ENCODE measurements around the gene HRH4. TPM values are rescaled to one million over a fixed set of nuclear protein-coding genes. Genes with fewer than 3 reads are reported as not detected.

The HRH4 gene
- total and polyA plus RNA-seq, 2 experiments from 2014 or later = 0.15 TPM; not detected in 1

DNA sequence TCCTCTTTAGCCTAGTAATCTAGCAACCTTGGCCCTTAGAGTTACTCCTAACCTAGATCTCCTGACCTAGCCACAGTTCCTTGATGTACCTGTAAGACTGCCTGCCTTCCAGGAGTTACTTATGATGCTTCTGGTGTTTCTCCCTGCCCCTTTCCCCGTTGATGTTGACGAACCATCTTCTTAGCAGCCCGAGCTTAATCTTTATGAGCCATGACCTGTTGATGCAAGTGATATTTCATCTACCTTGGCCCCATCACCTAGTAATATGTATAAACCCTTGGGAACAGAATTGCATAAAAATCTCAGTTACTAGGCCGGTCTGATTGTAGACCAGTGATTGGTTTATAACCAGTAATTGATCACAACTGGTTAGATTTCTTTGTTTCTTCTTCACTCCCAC, 31.2 kb upstream of the HRH4 start:
- H3K27ac ChIP-seq = no peak overlapping the region
- DNase-seq (ENCODE audit: low read depth in 1 of 2, low spot score in 1 of 2) = no peak
- no peak overlapping the region for H3K4me3 ChIP-seq
- no peak for TF ChIP-seq CTCF (IDR thresholded peaks at IDR 0.05; ENCODE audit: low read depth, low read length)
- peaks cover 9% of the 10 kb centered on the region for H3K4me1 ChIP-seq (ENCODE audit: low read depth)
- H3K36me3 ChIP-seq = no peaks in the 10 kb centered on the region
- H3K9me3 ChIP-seq (ENCODE audit: low read depth) = no peaks in the 10 kb centered on the region
- peaks cover 9% of the 10 kb centered on the region for H3K27me3 ChIP-seq

DNA sequence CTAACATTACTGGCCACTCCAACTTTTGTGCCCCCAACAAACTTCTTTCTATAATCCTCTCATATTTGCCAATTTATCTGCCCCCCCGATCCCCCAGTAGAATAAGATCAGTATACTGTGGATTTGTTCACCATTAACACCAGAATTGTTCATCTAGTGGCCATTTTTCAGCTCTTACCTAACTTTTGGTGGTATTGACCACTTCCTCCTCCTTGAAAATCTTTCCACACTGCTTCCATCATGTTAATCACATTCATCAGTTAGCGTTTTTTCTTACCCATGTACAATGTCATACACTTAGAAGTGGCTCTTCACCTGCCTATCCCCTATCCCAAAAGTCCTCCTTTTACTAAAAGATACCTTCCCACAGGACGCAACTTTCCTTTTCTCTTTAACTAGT, 27.8 kb upstream of the HRH4 start:
- TF ChIP-seq CTCF (IDR thresholded peaks at IDR 0.05; ENCODE audit: low read depth, low read length) = no peak
- H3K4me3 ChIP-seq = no peak overlapping the region
- H3K36me3 ChIP-seq = peaks cover 6% of the 10 kb centered on the region
- H3K27me3 ChIP-seq = no peaks in the 10 kb centered on the region
- peaks cover 8% of the 10 kb centered on the region for H3K4me1 ChIP-seq (ENCODE audit: low read depth)
- no peak overlapping the region for H3K27ac ChIP-seq
- no peaks in the 10 kb centered on the region for H3K9me3 ChIP-seq (ENCODE audit: low read depth)
- DNase-seq (ENCODE audit: low read depth in 1 of 2, low spot score in 1 of 2) = no peak

DNA sequence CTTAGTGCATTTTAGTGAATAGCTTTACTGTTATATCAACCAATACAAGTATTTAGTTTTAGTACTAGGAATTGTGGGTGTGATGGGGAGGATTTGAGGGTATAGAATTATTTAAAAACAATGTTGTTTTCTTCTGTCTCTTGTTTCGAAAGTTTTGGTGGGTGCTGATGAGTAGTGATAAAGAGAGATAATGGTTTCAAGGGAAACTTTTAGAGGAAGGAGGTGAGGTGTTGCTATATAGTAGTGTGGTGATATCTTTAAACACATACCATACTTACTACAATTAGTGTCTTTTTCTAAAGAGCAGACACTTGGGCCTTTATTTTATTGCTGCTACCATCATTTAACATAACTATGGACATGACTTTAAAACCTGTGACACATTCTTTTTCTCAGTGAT, 23.5 kb upstream of the HRH4 start:
- Histone ChIP-seq H3K4me1 (ENCODE audit: low read depth) (no peaks in the 10 kb centered on the region), H3K36me3 (peaks cover 20% of the 10 kb centered on the region), H3K4me3 (no peak overlapping the region), H3K9me3 (ENCODE audit: low read depth) (no peaks in the 10 kb centered on the region), H3K27ac (no peak overlapping the region), H3K27me3 (no peaks in the 10 kb centered on the region)
- no peak for TF ChIP-seq CTCF (IDR thresholded peaks at IDR 0.05; ENCODE audit: low read depth, low read length)
- no peak for DNase-seq (ENCODE audit: low read depth in 1 of 2, low spot score in 1 of 2)

GRCh38 chr18:24443870-24444269, 16.6 kb upstream of the HRH4 start:
- Histone ChIP-seq H3K36me3 (peaks cover 38% of the 10 kb centered on the region), H3K27me3 (no peaks in the 10 kb centered on the region), H3K27ac (no peak overlapping the region), H3K9me3 (ENCODE audit: low read depth) (no peaks in the 10 kb centered on the region), H3K4me3 (no peak overlapping the region), H3K4me1 (ENCODE audit: low read depth) (no peaks in the 10 kb centered on the region)
- TF ChIP-seq CTCF (IDR thresholded peaks at IDR 0.05; ENCODE audit: low read depth, low read length) = no peak
- no peak for DNase-seq (ENCODE audit: low read depth in 1 of 2, low spot score in 1 of 2)

DNA sequence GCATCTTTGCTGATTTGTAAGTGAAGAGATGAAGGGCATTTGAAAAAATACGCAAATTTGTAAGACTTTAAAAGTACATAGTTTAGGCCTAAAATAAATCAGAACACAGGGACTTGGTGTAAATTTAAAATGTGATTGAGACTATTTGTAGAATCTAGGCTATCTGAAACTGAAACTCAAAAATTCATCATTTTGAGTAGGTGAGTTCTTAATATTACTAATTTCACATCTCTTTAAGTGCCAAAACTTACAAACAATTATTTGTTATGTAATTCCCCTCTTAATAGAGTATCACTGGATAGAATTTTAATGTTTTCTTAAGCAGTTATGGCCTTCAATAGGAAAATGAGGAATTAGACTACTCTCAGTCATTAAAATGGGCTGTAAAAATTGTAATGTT, 14.0 kb upstream of the HRH4 start:
- H3K4me3 ChIP-seq = no peak overlapping the region
- H3K9me3 ChIP-seq (ENCODE audit: low read depth) = no peaks in the 10 kb centered on the region
- no peak overlapping the region for H3K27ac ChIP-seq
- peaks cover 46% of the 10 kb centered on the region for H3K36me3 ChIP-seq
- DNase-seq (ENCODE audit: low read depth in 1 of 2, low spot score in 1 of 2) = no peak
- H3K27me3 ChIP-seq = no peaks in the 10 kb centered on the region
- H3K4me1 ChIP-seq (ENCODE audit: low read depth) = no peaks in the 10 kb centered on the region
- TF ChIP-seq CTCF (IDR thresholded peaks at IDR 0.05; ENCODE audit: low read depth, low read length) = no peak
